Body of pancreas (tissue), 4 donors: ENCODE data around the gene SCNN1A. TPM values are rescaled to one million over a fixed set of nuclear protein-coding genes. Genes with fewer than 3 reads are reported as not detected.
A peak's percentile ranks its signal among the peaks of the same experiment; 100 is the strongest.

Source experiments
- ATAC-seq: fragments of 150-250 bp; one replicate; pipeline ENCODE4 v1.9.1; 2016
- DNase-seq, 4 donors: peaks; one replicate each; pipeline ENCODE4 v3.0.0-alpha.2; 2019
- H3K27ac ChIP-seq, 4 donors: fragments of 200-600 bp; sonication (generic); 1 replicate in 3 of 4; 2 replicates in 1 of 4; pipeline versions ENCODE4 v1.5.1 to v1.6.1; 2016 to 2019; ENCODE audit warnings: mild to moderate bottlenecking in 1 of 4, mixed read lengths in 1 of 4, moderate library complexity in 1 of 4
- H3K27me3 ChIP-seq, 2 donors: fragments of 200-600 bp; sonication (generic); one replicate each; pipeline ENCODE4 v1.6.0; 2016; ENCODE audit warnings: mild to moderate bottlenecking in 1 of 2
- H3K36me3 ChIP-seq, 2 donors: fragments of 200-600 bp; sonication (generic); replicated peaks in 1 of 2; 2 replicates each; pipeline ENCODE4 v1.5.1; 2016; ENCODE audit warnings: low read depth in 2 of 2; ENCODE audit not compliant: insufficient read depth in 1 of 2
- H3K4me1 ChIP-seq: fragments of 200-600 bp; sonication (generic); one replicate; pipeline ENCODE4 v1.6.0; 2016
- H3K4me3 ChIP-seq, 2 donors: fragments of 200-600 bp; sonication (generic); 1 replicate in 1 of 2; 2 replicates in 1 of 2; pipeline ENCODE4 v1.5.1; 2016 to 2019
- H3K9me3 ChIP-seq, 3 donors: fragments of 200-600 bp; sonication (generic); 1 replicate in 2 of 3; 2 replicates in 1 of 3; pipeline ENCODE4 v1.5.1; 2016
- POLR2A ChIP-seq, 3 donors: fragments of 450-650 bp; IDR thresholded peaks; one replicate each; pipeline ENCODE4 v1.6.1; 2016; ENCODE audit warnings: antibody characterized with exemption in 3 of 3, mild to moderate bottlenecking in 2 of 3
- WGBS, 2 donors: methylation state at CpG; one replicate each; pipeline ENCODE4 v1.1.5; 2017; 5-methylcytosine and 5-hydroxymethylcytosine counted together
- intact Hi-C: fragments of 100-400 bp; cut with DNase I; formaldehyde crosslinking; loops from one replicate; pipeline ENCODE4 v1.15.1; 2023
- total RNA-seq, 2 donors: library from RNA; depleted of rRNA; stranded (reverse); fragments of >200 nt; gene quantifications; one replicate each; pipeline ENCODE4 v1.1.0, GENCODE V29; 2016
- TF ChIP-seq, protein P1 (sequence below), 7 experiments: fragments of 450-650 bp in 4 of 7; fragments of 200-600 bp in 3 of 7; sonication (generic) in 3 of 7; IDR thresholded peaks; one replicate each; pipeline ENCODE4 v1.5.1; 2016 to 2019; ENCODE audit warnings: antibody characterized with exemption in 7 of 7

The SCNN1A gene
- total RNA-seq, 2 donors from 2014 or later: 62.5 to 112 TPM

DNA sequence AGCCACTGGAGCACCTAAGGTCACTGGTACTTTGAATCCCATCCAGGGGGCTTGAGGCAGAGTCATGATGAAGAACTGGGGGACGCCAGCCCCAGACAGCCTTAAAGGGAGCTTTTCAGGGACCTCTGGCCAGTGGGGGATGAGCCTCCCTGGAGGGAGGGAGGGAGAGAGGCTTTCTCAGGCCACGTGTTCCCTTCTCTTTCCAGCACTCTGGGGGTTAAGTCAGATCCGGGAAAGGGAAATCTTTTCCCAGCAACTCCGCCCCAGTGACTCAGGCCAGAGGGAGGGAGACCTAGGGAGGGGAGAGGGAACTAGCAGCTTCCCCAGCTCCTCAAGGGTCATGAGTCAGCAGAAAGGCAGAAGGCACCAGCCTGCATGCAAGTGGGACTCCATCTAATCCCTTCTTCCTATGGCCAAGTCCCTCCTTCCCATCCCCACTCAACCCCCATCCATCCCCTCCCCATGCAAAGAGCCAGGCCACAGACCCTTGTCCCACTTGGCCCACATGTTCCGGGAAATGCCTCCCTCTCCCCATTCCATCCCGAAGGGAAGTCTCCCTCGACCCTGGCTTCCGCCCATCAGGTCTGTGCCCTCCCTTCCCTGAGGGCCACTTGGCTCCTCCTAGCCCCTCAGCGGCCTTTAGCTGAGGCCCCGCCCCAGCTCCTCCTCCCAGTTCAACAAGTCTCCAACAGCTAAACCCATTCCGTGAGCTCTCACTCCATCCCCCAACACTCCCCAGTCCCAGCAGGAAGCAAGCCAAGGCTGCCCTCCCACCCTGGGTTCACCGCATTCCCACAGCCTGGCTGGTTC, 39.1 kb downstream of the SCNN1A start:
- ATAC-seq: peak; percentile 81
- Histone ChIP-seq H3K36me3 (peaks cover 0 to 16% of the 10 kb centered on the region in 2 donors), H3K27me3 (no peaks in the 10 kb centered on the region), H3K4me1 (peaks cover 72% of the 10 kb centered on the region), H3K9me3 (no peaks in the 10 kb centered on the region), H3K27ac (peak overlapping the region; percentile 89 to 99 (median 98)), H3K4me3 (no peak overlapping the region)
- DNase-seq: peak; percentile 88 to 95 (median 90)
- WGBS, 2 donors: 1 to 3% methylated on average over 10 to 12 of the region's 12 CpGs
- TF ChIP-seq POLR2A (IDR thresholded peaks at IDR 0.05): peak in 2 of 3 donors; percentile 54 to 65
- TF ChIP-seq, protein P1, sequence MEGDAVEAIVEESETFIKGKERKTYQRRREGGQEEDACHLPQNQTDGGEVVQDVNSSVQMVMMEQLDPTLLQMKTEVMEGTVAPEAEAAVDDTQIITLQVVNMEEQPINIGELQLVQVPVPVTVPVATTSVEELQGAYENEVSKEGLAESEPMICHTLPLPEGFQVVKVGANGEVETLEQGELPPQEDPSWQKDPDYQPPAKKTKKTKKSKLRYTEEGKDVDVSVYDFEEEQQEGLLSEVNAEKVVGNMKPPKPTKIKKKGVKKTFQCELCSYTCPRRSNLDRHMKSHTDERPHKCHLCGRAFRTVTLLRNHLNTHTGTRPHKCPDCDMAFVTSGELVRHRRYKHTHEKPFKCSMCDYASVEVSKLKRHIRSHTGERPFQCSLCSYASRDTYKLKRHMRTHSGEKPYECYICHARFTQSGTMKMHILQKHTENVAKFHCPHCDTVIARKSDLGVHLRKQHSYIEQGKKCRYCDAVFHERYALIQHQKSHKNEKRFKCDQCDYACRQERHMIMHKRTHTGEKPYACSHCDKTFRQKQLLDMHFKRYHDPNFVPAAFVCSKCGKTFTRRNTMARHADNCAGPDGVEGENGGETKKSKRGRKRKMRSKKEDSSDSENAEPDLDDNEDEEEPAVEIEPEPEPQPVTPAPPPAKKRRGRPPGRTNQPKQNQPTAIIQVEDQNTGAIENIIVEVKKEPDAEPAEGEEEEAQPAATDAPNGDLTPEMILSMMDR (IDR thresholded peaks at IDR 0.05): peak in 1 of 7 experiments; percentile 5
- intact Hi-C loops: no loop called here

DNA sequence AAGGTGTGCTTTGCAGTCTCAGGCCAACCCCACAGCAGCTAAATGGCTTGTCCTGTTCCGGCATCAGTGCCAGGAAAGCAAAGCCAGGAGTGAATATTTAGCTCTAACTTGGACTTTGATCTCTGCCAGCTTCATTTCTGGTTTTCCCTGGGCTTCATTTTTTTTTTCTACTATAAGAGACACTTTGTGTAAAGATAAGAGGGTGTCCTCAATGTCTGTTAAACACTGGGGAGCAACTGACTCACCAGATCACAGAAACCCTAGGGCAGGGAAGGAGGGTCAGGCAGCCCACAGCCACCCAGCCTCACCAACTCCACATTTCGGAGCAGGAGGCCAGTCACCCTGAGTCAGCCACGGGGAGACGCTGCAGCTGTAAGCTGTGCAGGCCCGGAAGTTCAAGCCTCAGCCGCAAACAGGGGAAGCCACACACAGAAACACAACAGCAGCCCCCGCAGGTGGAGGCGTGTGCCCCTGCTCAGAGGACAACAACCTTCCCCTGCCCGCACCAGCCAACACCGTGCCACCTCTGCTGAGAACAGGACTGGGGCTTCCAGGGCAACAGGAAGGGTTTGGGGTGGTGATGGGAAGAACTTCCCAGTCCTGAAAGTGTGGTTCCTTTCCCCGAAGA, 39.8 kb downstream of the SCNN1A start:
- Histone ChIP-seq H3K27me3 (no peaks in the 10 kb centered on the region), H3K36me3 (peaks cover 0 to 22% of the 10 kb centered on the region in 2 donors), H3K4me3 (no peak overlapping the region), H3K4me1 (peaks cover 72% of the 10 kb centered on the region), H3K9me3 (no peaks in the 10 kb centered on the region), H3K27ac (peak overlapping the region; percentile 89 to 99 (median 98))
- DNase-seq (peak; percentile 79 to 89 (median 84)), ATAC-seq (peak; percentile 66)
- intact Hi-C loops: no loop called here
- WGBS, 2 donors: 0% methylated on average over 4 to 11 of the region's 11 CpGs
- TF ChIP-seq POLR2A (IDR thresholded peaks at IDR 0.05): peak in 2 of 3 donors; percentile 53 to 57
- TF ChIP-seq, protein P1 (IDR thresholded peaks at IDR 0.05): peak; percentile 21 to 71 (median 55)

DNA sequence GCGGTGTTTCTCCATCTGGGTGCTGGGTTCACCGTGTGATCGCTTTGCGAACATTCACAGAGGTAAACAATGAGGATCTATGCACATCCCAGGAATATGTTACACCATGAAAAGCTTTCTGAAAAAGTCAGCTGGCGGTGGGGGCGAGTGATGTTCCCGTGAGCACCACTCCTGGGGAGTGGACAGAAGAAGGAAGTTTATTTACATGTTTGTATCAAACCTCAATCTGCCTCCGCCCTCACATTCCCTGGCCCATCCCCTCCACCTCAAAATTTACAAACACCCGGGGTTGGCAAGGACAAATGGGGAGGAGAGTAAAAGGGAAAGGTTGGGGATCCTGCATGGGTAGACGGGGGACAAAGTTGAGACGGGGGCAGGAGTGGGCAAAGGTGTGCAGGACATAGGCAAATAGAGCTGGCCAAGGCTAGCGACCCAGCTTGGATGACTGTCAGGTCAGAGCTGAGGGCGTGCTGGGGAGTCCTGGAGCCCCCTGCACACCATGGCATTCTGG, 40.4 kb downstream of the SCNN1A start:
- peaks cover 0 to 26% of the 10 kb centered on the region in 2 donors for H3K36me3 ChIP-seq
- H3K27ac ChIP-seq: peak overlapping the region; percentile 89 to 99 (median 98)
- no peak overlapping the region for H3K4me3 ChIP-seq
- H3K9me3 ChIP-seq: no peaks in the 10 kb centered on the region
- peak; percentile 10 for ATAC-seq
- no peaks in the 10 kb centered on the region for H3K27me3 ChIP-seq
- H3K4me1 ChIP-seq: peaks cover 68% of the 10 kb centered on the region
- TF ChIP-seq, protein P1 (IDR thresholded peaks at IDR 0.05): no peak
- no peak for TF ChIP-seq POLR2A (IDR thresholded peaks at IDR 0.05)
- intact Hi-C loops: no loop called here
- 2 to 13% methylated on average over 9 to 13 of the region's 13 CpGs for WGBS, 2 donors
- peak; percentile 34 to 56 (median 36) for DNase-seq

DNA sequence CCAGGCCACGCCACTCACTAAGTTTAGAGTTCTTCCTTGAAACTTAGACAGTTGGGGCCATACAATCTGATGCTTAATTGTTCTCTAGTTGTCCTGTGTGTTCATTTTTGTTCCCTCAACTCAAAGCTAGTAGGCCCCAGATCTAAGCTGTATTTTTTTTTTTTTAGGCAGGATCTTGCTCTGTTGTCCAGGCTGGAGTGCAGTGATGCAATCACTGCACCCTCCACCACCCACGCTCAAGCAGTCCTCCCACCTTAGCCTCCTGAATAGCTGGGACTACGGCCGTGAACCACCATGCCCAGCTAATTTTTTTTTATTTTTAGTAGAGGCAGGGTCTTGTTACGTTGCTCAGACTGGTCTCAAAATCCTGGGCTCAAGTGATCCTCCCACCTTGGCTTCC, 41.0 kb downstream of the SCNN1A start:
- Histone ChIP-seq H3K4me1 (peaks cover 62% of the 10 kb centered on the region), H3K36me3 (peaks cover 6 to 30% of the 10 kb centered on the region in 2 donors), H3K27ac (peak overlapping the region; percentile 89 to 99 (median 98)), H3K27me3 (no peaks in the 10 kb centered on the region), H3K4me3 (no peak overlapping the region), H3K9me3 (no peaks in the 10 kb centered on the region)
- TF ChIP-seq POLR2A (IDR thresholded peaks at IDR 0.05): no peak
- TF ChIP-seq, protein P1 (IDR thresholded peaks at IDR 0.05): no peak
- DNase-seq (no peak), ATAC-seq (no peak)
- intact Hi-C loops: no loop called here
- 53 to 68% methylated on average over 5 of the region's 5 CpGs for WGBS, 2 donors
